Testis (tissue), 2 donors: ENCODE data around the gene ARID2.

Experiments
- CTCF ChIP-seq, 3 experiments: fragments of 450-650 bp in 2 of 3; fragments of 200-600 bp in 1 of 3; sonication (generic) in 1 of 3; IDR thresholded peaks; one replicate each; pipeline ENCODE4 v1.5.1; 2016 to 2019; ENCODE audit warnings: antibody characterized with exemption in 3 of 3, mild to moderate bottlenecking in 2 of 3, moderate library complexity in 1 of 3
- POLR2A ChIP-seq: fragments of 450-650 bp; IDR thresholded peaks from one replicate; pipeline ENCODE4 v1.6.1; 2017; ENCODE audit warnings: antibody characterized with exemption, mild to moderate bottlenecking, moderate library complexity

GRCh38 chr12:45704968-45705367 lies 24.5 kb upstream of the ARID2 start:
- TF ChIP-seq CTCF (IDR thresholded peaks at IDR 0.05) (no peak), POLR2A (no peak)
